KBM-7 (cell line): ENCODE results near the gene PLAAT4.
"Not testable (repeated sequence)": the region's sequence is repeated elsewhere in the genome, so short reads cannot be mapped to it uniquely, and the experiment has no call there.

Source experiments
- DNase-seq: peaks from one replicate; pipeline ENCODE4 v3.0.0-alpha.2; 2015
- in situ Hi-C: fragments of 300-500 bp; cut with MboI; formaldehyde crosslinking; loops from 2 replicates; pipeline ENCODE4 v1.14.3; 2020; ENCODE audit warnings: low sequenced_read_pairs, low pct_unique_long_range_greater_than_20kb, mixed read lengths

Gene PLAAT4

DNA sequence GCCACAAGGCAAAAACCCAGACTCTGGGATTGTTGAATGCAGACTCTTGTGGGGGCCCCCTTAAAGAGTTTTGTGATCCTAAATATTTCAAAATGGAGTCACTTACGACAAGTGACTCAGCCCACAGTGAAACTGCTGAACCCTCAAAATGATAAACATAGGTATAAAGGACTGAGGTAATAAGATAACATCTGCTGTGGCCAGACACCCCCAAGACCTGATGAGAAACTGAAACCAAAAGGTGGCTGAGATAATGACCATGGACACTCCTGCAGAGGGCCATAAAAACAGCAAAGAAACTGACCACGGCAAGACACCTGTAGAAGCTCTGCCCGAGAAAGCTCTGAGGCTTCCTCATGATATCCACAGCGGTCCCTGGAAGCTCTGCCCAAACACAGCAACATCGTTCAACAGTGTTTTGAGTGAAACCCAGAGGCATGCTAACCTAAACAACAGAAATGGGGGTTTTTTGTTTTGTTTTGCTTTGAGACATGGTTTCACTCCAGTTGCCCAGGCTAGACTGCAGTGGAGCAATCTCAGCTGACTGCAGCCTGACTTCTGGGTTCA is 1.6 kb upstream of the PLAAT4 start:
- in situ Hi-C loops, result no loop called here
- no peak for DNase-seq

DNA sequence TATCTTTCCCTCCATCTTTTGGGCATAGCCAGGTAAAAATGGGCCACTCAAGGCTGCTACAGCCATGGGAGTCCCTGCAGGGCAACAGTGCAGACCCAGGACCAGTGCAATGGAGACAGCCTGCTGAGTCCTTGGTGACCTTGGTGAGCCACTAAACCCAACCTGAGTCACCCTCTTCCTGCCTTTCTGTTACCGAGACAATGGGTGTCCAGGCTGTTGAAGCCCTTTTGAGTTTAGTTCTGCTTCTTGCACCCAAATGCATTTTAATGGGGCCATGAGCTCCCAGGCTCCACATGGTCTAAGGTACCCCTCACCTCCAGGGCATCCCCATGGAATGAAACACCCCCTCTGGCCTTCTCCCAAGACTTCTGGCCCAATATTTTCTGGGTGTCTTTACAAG is 874 bp upstream of the PLAAT4 start:
- in situ Hi-C loops, result no loop called here
- no peak for DNase-seq

DNA sequence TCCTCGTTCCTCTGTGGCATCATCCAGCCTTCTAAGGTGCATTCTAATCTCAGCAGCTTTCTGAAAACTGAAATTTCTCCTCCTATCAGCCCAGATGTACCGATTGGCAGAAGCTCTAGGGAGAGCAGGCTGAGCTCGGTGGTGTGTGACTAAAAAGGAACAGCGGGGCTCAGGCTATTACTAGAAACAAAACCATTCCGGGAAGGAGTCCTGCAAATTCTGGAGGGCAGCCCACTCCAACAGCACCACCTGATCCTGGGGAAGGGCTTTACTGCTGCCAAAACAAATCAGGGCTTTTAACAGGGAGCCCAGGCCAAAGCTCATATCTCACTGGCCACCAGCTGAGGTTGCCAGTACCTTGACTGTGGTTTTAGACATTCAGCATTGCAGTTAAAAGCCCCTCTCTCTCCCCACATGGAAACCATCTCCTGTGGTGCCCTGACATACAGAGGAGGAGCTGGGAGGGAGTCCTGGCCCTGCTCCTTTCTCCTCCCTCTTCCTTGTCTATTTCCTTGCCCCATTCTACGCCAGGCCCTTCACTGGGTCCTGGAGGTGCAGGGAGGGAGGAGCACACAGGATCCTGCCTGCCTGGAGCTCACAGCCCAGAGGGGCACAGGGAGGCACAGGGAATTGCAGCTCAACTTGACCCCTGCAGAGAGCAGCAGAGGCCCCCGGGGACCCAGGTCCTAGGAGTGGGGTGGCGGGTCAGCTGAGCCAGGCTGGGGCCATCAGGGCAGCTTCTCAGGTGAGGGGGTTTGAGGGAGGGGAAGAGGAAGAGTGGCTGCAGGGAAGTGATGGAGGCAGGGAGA is 889 bp downstream of the PLAAT4 start:
- DNase-seq, result no peak
- in situ Hi-C loops, result no loop called here

DNA sequence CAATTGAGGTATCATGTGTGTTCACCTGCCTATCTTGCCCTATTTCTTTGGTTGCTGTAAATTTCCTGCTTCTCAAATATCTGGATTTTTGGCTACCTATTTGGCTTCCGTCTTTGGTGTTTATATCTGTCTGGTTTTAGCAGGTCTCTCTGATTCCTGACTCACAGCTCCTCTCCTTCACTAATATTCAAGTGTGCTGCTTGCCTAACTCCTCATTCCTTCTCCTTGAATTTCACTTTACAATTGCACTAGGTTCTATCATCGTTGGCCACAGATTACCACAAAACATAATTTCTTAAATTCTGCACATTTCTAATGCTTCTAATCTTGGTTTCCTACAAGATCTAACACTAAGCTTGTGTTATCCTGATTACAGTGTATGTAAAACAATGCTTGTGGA is 5.9 kb downstream of the PLAAT4 start:
- in situ Hi-C loops, DNase-seq: not testable (repeated sequence)

GRCh38 chr11:63543711-63544110 is 7.1 kb downstream of the PLAAT4 start:
- in situ Hi-C loops, result no loop called here
- no peak for DNase-seq

DNA sequence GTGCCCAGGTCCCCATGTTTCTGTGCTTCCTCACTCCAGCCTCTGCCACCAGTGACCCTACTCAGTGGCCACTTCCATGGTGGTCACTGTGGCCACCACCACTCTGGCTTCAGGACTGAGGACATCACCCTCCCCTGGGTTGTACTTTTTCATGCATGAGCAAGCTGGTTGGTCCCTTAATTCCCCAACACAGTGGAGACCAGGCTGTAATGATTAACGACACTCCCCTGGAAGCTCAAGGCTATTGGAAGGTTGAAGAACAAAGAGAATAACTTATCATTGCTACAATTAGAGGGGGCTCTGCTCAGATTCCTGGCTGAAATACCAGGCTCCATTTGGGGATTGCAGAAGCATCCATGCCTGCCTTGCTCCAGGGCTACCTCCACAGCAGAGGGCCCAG is 10.5 kb downstream of the PLAAT4 start:
- no peak for DNase-seq
- in situ Hi-C loops, result no loop called here

DNA sequence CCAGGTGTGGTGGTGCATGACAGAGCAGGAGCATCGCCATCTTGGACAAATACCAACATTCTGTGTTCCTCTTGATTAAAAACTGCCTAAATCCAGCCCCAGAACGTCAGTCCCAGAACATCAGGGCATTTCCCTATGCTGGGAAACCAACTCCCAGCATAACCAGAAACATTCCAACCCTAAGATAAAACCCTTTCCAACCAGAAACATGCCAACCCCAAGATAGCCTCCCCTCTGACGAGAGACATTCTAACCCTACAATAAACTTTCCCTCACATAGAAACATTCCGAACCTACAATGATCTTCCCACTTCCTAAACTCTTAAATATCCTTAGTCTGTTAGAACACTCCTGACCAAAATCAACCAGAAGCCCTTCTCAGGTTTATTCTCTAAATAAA is 11.6 kb downstream of the PLAAT4 start:
- no peak for DNase-seq
- in situ Hi-C loops, result no loop called here

- in situ Hi-C loops, result no loop called here
- DNase-seq, result no peak
Observed at GRCh38 chr11:63549411-63549810, 12.8 kb downstream of the PLAAT4 start.

GRCh38 chr11:63550156-63550700 is 13.6 kb downstream of the PLAAT4 start:
- in situ Hi-C loops, DNase-seq: not testable (repeated sequence)

DNA sequence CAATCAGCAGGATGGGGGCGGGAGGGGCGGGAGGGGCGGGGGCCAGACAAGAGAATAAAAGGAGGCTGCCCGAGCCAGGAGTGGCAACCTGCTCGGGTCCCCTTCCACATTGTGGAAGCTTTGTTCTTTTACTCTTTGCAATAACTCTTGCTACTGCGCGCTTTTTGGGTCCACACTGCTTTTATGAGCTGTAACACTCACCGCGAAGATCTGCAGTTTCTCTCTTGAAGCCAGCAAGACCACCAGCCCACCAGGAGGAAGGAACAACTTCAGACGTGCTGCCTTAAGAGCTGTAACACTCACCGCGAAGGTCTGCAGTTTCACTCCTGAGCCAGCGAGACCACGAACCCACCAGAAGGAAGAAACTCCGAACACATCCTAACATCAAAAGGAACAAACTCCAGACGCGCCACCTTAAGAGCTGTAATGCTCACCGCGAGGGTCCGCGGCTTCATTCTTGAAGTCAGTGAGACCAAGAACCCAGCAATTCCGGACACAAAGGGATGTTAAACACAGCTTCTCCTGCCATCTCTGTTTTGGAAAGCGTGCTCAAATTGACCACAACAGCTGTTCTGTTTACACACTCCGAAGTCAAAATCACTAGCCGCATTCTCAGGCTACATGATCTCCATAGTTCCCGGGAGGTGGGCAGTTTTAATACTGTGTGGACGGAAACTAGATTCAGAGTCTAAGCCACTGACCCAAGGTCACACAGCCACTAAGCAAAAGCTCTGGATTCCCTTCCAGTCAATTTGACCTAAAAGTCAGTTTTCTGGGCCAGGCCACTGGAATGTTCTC is 14.7 kb downstream of the PLAAT4 start:
- no peak for DNase-seq
- in situ Hi-C loops, result no loop called here

DNA sequence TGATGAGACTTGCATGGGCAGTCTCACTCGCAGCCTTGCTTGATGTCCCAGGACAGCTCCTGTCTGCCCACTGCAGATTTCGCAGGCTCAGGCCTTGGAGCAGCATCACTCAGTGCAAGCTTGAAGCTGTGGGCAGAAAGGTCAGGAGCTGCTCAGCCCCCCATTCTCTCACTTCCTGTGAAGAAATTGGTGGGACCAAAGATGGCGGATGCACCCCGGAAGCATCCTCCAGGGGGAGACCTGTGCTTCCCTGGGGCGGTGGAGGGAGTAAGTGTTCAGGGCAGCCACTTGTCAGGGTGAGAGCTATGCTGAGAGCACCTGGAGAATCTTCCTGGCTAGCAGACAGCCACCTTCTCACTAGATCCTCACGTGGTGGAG is 15.3 kb downstream of the PLAAT4 start:
- in situ Hi-C loops, result no loop called here
- no peak for DNase-seq

- DNase-seq, result no peak
- in situ Hi-C loops, result no loop called here
Observed at GRCh38 chr11:63552921-63553320, 16.3 kb downstream of the PLAAT4 start.

GRCh38 chr11:63553759-63554158 is 17.2 kb downstream of the PLAAT4 start:
- peak; percentile 25 for DNase-seq
- in situ Hi-C loops, result no loop called here

GRCh38 chr11:63554877-63555223 is 18.2 kb downstream of the PLAAT4 start:
- in situ Hi-C loops, result no loop called here
- no peak for DNase-seq

DNA sequence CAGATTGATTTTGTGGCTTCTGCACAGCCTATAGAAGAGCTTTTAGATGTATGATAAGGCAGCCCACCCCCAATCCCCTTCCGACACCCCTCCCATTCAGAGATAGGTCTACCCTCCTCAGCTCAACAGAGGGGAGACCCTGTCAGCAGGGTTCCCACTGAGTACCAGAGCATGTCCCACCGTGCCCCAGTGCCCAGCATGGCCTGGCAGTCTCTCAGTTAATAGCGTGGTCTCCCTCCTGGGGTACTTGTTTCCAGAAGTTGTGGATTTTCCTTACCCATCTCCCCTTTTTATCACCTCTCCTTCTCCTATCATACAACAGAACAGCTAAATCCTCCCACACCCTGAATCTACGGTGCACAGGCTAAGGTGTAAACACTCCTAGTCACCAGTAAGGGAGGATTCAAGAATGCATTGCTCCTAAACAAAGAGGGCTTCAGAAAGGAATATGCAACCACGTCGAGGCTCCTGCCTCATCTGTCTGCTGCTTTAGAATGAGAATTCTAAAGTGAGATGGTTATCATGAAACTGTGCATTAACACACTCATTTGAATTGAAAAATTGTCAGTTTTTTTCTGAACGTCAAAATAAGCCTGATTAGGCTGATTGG is 19.9 kb downstream of the PLAAT4 start:
- no peak for DNase-seq
- in situ Hi-C loops, result no loop called here

GRCh38 chr11:63557570-63557969 is 21.0 kb downstream of the PLAAT4 start:
- no peak for DNase-seq
- in situ Hi-C loops, result no loop called here

DNA sequence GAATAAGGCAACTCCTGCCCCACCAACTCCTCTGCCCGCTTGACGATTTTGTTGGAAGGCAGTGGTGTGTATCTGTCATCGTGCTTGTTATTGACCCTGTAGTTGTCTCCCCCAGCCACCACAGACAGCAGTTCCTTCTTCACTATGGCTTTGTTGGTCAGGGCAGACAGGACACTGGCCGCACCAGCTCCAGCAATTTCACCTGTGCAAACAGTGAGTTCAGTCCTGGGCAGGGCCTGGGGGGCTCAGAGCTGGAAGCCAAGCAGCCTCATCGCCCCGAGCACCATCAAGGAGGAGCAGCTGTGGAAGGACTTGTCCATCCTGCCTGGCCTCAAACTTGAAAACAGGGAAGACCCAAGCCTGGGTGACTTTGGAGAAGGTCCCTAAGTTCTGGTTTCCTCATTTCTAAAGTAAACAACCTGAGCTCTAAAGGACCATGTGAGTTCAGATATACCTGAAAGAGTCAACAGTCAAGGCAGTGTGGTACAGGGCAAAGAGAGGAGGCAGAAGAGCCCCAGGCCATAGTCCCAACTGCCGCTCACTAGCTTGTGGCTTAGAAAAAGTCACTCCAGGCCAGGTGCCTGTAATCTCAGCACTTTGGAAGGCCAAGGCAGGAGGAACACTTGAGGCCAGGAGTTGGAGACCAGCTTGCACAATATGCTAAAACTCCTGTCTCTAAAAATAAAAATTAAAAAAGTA is 22.0 kb downstream of the PLAAT4 start:
- in situ Hi-C loops, result no loop called here

GRCh38 chr11:63560506-63561180 is 24.0 kb downstream of the PLAAT4 start:
- in situ Hi-C loops, result no loop called here
- no peak for DNase-seq

More for the DNA sequence above, 22.0 kb downstream of the PLAAT4 start:
- DNase-seq, result no peak
